GM19467 (cell line): ENCODE results near the gene SMIM41.
A peak's percentile ranks its signal among the peaks of the same experiment; 100 is the strongest.

ENCODE experiments used
- ATAC-seq: cut with Tn5 transposase; IDR thresholded peaks from one replicate; pipeline ENCODE4 v1.9.1; 2021; ENCODE audit warnings: mild to moderate bottlenecking, moderate library complexity; ENCODE audit not compliant: unreplicated experiment

Gene SMIM41

GRCh38 chr12:52050758-52051541 is 28.6 kb upstream of the SMIM41 start, which contains the start of gene NR4A1:
Gene NR4A1 (plus strand): TSS chr12:52051442. CDS start chr12:52054329, 2,887 bp downstream.
- ATAC-seq = peak; percentile 77

- ATAC-seq = no peak
Observed at GRCh38 chr12:52052468-52053186, 26.9 kb upstream of the SMIM41 start.

GRCh38 chr12:52053536-52054209 is 25.8 kb upstream of the SMIM41 start:
- ATAC-seq = no peak

DNA sequence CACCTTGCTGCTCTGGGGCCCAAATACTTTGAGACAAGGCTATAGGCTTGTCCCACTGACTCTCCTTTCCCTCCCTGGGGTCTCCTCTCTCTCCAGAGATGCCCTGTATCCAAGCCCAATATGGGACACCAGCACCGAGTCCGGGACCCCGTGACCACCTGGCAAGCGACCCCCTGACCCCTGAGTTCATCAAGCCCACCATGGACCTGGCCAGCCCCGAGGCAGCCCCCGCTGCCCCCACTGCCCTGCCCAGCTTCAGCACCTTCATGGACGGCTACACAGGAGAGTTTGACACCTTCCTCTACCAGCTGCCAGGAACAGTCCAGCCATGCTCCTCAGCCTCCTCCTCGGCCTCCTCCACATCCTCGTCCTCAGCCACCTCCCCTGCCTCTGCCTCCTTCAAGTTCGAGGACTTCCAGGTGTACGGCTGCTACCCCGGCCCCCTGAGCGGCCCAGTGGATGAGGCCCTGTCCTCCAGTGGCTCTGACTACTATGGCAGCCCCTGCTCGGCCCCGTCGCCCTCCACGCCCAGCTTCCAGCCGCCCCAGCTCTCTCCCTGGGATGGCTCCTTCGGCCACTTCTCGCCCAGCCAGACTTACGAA is 25.2 kb upstream of the SMIM41 start:
- no peak for ATAC-seq

GRCh38 chr12:52054833-52055730 is 24.4 kb upstream of the SMIM41 start:
- ATAC-seq = no peak

- no peak for ATAC-seq
Observed at GRCh38 chr12:52055731-52056711, 23.5 kb upstream of the SMIM41 start.

DNA sequence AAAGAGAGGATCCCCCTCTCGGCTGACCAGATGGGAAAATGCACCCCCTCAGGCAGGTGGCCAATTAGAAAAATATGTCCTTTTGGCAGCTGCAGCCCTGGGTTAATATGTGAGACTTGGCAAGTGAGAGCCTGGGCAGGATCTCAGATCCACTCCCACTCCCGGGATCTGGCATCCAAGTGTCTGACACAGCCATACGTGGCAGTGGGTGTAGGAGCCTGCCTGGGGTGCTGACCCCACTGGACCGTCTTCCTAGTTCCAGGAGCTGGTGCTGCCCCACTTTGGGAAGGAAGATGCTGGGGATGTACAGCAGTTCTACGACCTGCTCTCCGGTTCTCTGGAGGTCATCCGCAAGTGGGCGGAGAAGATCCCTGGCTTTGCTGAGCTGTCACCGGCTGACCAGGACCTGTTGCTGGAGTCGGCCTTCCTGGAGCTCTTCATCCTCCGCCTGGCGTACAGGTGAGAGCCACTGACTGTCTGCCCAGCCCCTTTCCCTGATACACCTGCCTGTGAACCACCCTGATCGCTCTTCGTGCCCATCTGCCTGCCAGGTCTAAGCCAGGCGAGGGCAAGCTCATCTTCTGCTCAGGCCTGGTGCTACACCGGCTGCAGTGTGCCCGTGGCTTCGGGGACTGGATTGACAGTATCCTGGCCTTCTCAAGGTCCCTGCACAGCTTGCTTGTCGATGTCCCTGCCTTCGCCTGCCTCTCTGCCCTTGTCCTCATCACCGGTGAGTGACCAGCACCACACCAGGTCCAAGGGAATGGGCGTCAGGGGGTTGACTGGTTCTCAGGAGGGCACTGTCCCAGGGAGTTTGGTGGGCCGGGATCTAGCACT is 22.5 kb upstream of the SMIM41 start:
- ATAC-seq = no peak

GRCh38 chr12:52057638-52058576 is 21.6 kb upstream of the SMIM41 start:
- ATAC-seq = no peak

- no peak for ATAC-seq
Observed at GRCh38 chr12:52058631-52059361, 20.7 kb upstream of the SMIM41 start.

DNA sequence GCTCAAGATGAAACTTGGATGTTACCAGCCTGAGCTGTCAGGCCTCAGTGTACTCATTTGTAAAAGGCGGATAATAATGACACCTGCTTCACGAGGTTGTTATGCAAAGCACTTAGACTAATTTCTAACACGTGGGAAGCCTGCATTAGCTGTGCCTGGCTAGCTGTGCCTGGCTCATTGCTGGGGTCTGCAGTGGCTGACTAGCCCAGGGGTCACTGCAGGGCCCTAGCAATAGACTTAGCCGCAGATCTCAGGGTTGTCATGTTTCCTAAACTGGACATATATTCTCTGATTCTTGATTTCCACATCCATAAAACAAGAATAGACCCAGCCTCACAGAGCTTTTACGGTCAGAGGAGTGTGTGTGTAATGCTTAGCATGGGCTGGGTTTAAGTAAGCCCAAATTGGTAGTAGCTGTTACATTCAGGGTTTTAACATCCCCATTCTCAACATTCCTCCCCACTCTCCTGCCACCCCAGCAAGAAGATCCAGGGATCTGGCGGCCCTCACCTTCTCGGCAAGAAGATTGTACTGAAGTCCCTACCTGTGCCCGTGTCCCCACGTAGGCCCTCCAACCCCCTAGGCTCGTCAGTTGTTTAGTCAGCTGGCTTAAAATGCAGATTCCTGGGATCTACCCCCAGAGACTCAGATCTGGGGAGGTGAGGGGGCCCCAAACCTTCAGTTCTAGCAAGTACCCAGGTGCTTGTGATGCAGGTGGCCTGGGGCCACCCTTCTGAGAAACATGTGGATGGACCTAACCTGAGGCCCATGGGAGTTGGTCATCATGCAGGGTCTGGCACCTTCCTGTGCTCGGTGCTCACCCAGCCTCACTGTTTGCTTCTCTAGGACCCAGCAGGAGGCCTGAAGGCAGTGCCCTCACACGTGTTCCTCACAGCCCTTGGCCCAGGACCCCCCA is 19.7 kb upstream of the SMIM41 start:
- no peak for ATAC-seq

DNA sequence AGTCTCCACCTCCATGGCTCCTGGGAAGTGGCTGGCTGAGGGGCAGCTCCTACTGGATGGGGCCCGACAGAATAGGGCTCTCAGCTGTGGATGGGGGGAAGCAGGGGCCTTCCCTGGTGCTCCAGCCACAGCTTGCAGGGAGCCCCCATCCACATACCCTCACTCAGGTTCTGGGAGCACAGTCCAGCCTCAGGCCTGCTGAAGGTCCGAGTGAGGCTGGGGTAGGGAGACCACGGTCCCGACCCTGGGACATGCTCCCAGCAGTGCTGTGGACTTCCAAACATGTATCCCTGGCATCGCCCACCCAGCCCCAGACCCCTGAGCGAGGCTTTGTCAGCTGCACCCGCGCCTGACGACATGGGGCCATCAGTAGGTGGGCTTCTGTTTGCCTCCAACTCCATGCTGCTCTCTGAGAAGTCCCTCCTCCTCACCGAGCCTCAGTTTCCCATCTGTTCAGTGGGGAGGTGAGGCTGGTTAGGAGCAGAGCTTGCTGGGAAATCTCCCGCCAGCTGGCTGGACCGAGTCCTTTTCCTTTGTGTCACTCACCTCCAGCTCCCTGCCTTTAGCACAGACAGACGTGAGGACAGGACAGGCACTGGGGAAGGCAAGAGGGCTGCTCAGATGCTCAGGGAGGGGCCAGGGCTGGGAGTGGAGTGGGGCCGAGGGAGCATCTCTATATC is 18.9 kb upstream of the SMIM41 start:
- ATAC-seq = no peak

DNA sequence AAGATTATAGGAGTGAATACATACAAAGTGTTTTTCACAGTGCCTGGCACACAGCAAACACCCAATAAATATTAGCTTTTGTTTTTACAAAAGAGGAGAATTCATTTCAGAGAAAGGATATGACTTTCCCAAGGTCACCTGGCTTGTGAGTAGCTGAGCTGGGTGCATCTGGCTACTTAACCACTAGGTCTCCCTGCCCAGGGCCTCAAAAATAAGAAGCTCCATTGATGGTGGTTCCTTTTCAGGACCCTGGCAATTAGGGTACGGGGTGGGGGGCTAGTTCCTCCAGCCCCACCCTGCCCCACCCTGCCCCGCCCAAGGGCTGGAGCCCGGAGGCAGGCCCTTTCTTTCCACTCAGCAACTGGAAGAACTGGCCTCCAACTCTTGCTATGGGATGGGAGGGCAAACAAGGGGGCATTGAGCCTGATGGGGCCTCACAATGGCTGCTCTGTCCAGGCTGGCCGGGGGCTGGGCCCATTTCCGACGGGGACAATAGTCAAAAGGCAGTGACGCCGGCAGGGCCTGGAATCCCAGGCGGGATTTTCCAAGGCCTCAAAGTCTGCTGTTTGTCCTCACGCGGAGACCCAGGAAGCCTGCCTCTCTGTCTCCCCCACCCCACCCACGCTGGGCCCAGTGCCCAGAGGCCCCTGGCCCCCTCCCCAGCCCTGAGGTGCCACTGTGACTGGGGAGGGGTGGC is 17.9 kb upstream of the SMIM41 start:
- no peak for ATAC-seq

DNA sequence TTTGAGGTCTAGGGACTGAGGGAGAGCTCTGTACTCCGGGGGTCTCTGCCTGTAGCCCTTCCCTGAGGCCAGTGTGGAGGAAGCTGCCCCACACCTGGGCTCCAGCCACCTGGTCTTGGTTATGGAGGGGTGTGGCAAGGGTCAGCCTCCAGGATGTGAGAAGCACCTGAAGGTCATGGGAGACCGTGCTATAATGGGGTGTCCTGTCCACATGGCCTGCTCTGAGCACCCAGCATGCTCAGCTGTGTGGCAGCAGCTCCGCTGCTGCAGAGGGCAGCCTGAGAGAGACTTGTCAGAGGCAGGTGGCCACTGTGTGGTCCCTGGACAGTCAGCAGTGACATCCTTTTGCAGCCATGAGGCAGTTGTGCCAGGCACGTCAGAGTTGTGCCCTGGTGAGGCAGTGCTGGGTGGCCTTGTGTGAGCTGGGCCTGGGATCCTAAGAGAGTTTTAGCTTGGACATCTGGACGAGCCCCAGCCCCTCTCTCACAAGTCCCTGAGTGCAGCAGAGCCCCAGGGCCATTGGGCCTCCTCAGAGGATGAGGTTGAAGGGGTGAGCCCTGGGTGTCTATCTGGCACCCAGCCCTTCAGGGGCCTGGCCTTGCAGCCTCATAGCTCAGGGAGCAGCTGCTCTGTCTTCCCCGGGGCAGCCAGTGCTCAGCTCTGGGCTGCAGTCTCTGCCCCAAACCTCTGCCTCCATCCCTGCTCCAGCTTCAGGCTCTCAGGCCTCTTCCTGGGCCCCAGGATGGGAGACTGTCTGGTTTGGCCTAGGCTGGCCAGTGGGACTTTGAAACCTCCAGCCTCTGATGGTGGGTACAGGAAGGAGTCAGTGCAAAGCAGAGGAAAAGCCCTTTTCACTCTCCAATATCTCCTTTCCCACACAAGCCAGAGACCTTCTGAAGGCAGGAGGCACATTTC is 17.1 kb upstream of the SMIM41 start:
- ATAC-seq = no peak
